ENCODE results near the gene KRTAP2-1. TPM values are rescaled to one million over a fixed set of nuclear protein-coding genes. Genes with fewer than 3 reads are reported as not detected.
"Not testable (repeated sequence)": the region's sequence is repeated elsewhere in the genome, so short reads cannot be mapped to it uniquely, and the experiment has no call there.

Gene KRTAP2-1
- total RNA-seq, 1 donor from 2014 or later, result not detected

DNA sequence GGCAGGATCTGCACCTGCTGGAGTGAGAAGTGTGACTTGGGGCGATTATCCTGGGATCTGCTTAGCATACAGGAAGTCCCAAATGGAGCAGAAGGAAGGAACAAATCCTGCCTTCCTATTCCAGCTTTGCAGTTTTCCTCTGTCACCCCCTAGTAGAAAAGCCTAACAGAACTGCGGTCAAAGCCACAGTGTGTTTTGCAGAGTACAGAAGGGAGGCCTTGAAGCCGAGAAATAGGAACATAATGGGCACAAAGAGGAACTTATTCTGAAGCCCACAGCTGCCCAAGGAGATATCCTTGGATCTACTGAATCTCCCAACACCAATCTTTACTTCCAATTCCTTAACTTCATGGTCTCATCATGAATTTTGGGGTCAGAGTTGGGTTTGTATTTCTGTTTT, 28.6 kb downstream of the KRTAP2-1 start:
- no peak for DNase-seq (ENCODE audit: low spot score)

DNA sequence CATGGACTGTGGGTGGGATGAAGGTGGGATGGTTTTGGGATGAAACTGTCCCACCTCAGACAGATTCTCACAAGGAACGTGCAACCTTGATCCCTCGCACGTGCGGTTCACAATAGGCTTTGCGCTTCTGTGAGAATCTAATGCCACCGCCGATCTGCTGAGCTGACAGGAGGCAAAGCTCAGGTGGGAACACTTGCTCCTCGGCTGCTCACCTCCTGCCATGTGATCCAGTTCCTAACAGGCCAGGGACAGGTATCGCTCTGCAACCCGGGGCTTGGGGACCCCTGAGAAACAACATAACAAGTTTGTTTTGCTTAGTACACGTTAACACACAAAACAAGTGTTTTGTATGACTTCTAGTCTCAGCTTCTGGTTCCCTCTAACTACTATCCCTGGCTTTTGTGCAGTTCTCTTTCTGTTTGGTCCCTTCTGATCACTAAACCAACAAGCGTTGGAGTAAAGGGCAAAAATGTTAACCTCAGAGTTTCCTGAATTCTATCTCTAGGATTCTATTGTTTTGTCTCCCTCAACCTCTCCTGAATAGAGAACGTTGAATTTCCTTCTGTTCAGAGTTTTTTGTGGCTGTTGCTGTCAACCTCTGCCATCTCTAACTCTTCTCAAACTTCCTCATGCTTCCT, 30.4 kb downstream of the KRTAP2-1 start:
- DNase-seq (ENCODE audit: low spot score), result no peak
- intact Hi-C loops (cut with DNase I), result no loop called here

More for the DNA sequence above, 28.6 kb downstream of the KRTAP2-1 start:
- intact Hi-C loops (cut with DNase I), result no loop called here

DNA sequence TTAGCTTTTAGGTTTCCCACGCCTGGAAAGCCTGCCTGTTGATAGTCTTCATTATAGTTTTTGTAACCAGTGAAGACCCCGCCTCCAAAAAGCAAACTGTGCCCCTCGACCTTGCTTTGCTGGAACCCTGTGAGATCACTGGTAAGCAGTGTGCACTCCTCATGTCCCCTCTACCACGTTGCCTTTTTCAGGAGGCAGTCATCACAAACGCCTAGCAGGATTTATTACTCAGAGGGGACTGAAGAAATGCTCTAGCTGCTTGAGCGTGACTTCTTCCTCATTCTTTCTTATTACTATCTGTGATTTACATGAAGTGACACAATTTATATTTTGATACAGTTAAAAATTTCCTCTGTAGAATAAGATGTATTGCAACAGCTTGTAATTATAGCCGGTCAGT, 31.7 kb downstream of the KRTAP2-1 start:
- intact Hi-C loops (cut with DNase I), result no loop called here
- DNase-seq (ENCODE audit: low spot score), result no peak

- intact Hi-C loops (cut with DNase I), result no loop called here
- DNase-seq (ENCODE audit: low spot score), result no peak
These were observed 33.5 kb downstream of the KRTAP2-1 start for GRCh38 chr17:41013606-41014005.

GRCh38 chr17:41013181-41013580, 33.9 kb downstream of the KRTAP2-1 start:
- intact Hi-C loops (cut with DNase I), result no loop called here
- DNase-seq (ENCODE audit: low spot score), result no peak

DNA sequence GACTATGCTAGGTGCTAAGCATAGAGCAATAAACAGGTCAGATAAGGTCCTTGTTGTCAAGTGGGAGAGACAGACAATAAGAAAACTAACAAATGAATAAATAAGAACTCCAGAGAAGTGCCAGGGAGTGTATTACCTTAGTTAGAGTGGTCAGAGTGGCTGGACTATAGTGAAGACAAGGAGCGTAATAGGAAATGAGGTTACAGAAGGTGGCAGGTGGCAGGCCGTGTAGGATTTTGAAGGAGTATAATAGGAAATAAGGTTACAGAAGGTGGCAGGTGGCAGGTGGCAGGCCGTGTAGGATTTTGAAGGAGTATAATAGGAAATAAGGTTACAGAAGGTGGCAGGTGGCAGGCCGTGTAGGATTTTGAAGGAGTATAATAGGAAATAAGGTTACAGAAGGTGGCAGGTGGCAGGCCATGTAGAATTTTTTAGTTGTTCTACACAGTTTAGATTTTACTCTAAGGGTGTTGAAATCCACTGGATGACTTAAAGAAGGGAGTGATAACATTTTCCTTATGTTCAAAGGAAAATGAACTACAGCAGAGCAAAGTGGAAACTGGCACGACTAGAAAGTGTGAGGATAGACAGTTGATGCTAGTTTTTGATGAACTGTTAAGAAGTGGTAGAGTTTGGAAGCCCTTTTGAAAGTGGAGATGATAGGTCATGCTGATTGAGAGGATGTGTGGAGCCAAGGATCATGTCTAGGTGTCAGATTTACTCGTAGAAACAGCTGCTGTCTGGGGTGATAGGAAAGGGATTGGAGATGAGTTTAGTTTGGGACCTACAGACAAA, 34.6 kb downstream of the KRTAP2-1 start:
- no peak for DNase-seq (ENCODE audit: low spot score)
- intact Hi-C loops (cut with DNase I), result no loop called here

DNA sequence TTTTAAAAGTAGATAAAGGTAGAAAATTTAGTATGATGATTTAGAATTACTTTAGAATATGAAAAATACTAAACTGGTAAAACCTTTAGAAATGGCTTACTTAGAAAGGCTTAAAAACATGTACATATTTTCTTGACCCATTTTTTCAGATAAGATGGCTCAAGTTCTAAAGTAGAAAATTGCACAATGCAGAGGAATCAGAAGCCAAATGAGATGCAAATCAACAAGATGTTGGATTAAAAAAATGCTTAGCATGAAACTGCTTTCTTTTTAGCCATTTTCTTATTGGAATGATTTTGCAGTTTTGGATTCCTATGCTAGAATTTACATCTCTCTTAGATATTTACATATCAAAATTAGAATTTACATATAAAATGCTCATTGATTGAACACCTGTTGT, 36.7 kb downstream of the KRTAP2-1 start:
- DNase-seq (ENCODE audit: low spot score), result no peak

GRCh38 chr17:41009936-41010335, 37.2 kb downstream of the KRTAP2-1 start:
- no peak for DNase-seq (ENCODE audit: low spot score)
- intact Hi-C loops (cut with DNase I), result no loop called here

More for the DNA sequence above, 36.7 kb downstream of the KRTAP2-1 start:
- intact Hi-C loops (cut with DNase I), result no loop called here

DNA sequence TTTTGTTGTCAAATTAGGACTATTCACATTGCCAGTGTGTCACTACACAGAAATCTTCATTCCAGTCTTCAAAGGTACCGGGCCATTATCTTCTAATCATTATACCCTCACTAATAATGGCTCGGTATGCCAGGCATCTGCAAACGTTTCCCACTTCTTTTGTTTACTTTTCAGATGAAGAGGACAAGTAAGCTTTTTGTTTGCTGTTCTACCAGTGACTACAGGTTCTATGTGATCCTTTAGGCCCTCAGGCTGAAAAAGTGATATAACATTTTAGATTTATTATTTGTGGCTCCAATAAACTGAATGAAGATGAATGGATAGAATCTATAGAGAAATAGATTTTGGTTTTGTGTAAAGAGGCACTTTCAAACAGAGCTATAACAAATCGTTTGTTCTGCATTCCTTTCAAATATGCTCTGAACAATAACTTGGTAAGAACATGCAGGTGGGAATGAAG, 37.8 kb downstream of the KRTAP2-1 start:
- intact Hi-C loops (cut with DNase I), result no loop called here
- DNase-seq (ENCODE audit: low spot score), result no peak

GRCh38 chr17:41008811-41009210, 38.3 kb downstream of the KRTAP2-1 start, which contains the start of gene KRTAP3-1:
KRTAP3-1 (minus strand) TSS chr17:41009128; CDS start chr17:41009074, 54 bp downstream.
- no peak for DNase-seq (ENCODE audit: low spot score)
- intact Hi-C loops (cut with DNase I), result no loop called here

- DNase-seq (ENCODE audit: low spot score), result no peak
- intact Hi-C loops (cut with DNase I), result no loop called here
These were observed 42.7 kb downstream of the KRTAP2-1 start for GRCh38 chr17:41004397-41004796.

DNA sequence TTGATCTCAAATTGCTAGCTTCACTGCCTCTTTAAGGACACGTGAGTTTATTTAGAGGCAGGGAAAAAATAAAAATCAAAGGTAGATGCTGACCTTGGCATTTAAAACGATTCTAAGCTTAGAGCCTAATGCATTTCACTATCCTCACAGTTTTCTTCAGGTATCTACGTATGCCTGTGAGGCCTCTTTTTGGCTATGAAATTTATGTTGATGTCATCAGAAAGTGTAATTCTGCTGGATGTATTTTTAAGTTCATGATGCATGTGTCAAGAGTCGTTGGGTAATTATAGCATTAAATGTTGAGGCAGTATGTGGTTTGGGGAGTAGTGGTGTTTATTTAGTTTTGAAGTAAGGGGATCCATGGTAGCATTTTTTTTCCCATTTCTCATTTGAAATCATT, 43.2 kb downstream of the KRTAP2-1 start:
- intact Hi-C loops (cut with DNase I), result no loop called here
- DNase-seq (ENCODE audit: low spot score), result no peak

- no peak for DNase-seq (ENCODE audit: low spot score)
- intact Hi-C loops (cut with DNase I), result no loop called here
These were observed 44.3 kb downstream of the KRTAP2-1 start for GRCh38 chr17:41002814-41003213.

GRCh38 chr17:41001795-41002194, 45.3 kb downstream of the KRTAP2-1 start:
- intact Hi-C loops (cut with DNase I), result no loop called here
- DNase-seq (ENCODE audit: low spot score), result no peak

GRCh38 chr17:40999563-40999962, 47.6 kb downstream of the KRTAP2-1 start, which contains the start of gene KRTAP3-2:
KRTAP3-2 (minus strand) TSS chr17:40999906; CDS start chr17:40999853, 53 bp downstream.
- intact Hi-C loops (cut with DNase I); DNase-seq (ENCODE audit: low spot score): not testable (repeated sequence)

DNA sequence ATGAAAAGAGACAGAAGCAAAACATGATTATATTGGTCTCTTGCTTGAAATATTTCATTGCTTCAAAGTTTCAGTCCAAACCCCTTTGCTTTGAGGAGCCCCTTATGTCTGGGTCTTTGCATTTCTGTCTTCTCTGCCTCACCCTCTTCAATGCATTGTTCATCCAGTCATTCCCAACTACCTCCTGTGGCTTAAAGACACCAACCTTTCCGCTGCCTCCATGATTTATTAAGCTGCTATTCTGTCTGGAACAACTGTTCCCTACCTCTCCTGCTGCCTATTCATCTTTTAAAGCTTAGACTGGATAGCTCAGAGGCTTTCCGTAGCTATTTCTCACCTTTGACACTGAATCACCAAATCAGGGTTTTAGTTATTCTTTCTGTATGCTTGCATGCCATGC, 49.8 kb downstream of the KRTAP2-1 start:
- DNase-seq (ENCODE audit: low spot score), result no peak
- intact Hi-C loops (cut with DNase I), result no loop called here

GRCh38 chr17:40996829-40997228, 50.3 kb downstream of the KRTAP2-1 start:
- no peak for DNase-seq (ENCODE audit: low spot score)
- intact Hi-C loops (cut with DNase I), result no loop called here
